ENCODE results near the gene JMJD8. TPM values are rescaled to one million over a fixed set of nuclear protein-coding genes. Genes with fewer than 3 reads are reported as not detected.

The JMJD8 gene
- total RNA-seq, 1 experiment from 2014 or later = 121 TPM

DNA sequence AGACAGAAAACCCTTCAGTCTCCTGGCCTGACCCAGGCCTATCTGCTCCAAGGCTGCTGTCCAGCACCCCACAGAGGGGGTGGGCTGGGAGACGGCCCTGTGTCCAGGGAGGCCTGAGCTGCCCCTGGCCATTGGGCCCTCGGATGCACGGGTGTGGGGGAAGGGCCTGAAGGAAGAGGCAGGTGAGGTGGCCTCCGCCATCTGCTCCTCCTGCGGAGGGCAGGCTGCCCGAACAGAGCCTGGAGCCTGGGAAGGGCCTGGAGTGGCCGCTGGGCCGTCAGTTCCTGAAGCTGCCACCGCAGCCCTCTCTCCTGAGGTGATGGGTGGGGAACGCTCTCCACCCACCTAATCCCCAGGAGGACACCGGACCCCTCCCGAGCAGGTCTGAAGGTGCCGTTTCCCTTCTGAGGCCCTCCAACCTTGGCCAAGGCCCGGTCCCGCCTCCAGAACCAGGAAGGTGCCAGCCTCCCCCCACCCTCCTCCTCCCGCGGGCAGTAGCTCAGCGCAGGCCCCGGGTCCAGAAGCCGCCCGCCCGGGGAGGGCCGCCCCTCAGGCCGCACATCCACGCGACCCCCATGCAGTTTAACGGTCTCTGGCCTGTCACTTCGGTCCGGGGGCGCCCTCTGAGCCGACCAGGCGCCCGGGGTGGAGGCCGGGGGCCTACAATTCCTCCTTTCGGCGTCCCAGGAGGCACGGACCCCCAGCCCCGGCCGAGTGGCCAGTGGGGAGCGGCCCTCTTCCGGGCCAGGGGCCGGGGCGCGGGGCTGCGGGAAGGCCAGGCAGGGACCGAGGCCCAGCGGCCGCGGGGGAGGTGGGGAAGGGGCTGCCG, 20.6 kb upstream of the JMJD8 start (continued):
- TF ChIP-seq, protein P1, sequence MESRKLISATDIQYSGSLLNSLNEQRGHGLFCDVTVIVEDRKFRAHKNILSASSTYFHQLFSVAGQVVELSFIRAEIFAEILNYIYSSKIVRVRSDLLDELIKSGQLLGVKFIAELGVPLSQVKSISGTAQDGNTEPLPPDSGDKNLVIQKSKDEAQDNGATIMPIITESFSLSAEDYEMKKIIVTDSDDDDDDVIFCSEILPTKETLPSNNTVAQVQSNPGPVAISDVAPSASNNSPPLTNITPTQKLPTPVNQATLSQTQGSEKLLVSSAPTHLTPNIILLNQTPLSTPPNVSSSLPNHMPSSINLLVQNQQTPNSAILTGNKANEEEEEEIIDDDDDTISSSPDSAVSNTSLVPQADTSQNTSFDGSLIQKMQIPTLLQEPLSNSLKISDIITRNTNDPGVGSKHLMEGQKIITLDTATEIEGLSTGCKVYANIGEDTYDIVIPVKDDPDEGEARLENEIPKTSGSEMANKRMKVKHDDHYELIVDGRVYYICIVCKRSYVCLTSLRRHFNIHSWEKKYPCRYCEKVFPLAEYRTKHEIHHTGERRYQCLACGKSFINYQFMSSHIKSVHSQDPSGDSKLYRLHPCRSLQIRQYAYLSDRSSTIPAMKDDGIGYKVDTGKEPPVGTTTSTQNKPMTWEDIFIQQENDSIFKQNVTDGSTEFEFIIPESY (IDR thresholded peaks at IDR 0.05; ENCODE audit: extremely low read depth, insufficient replicate concordance, low read length) = no peak
- no peak for TF ChIP-seq EZH2phosphoT487 (IDR thresholded peaks at IDR 0.05; ENCODE audit: borderline replicate concordance)
- no peak for TF ChIP-seq ELF1 (IDR thresholded peaks at IDR 0.05; ENCODE audit: borderline replicate concordance, low read depth)
- TF ChIP-seq SRF (IDR thresholded peaks at IDR 0.05; ENCODE audit: low read depth) = no peak
- TF ChIP-seq SIN3A (IDR thresholded peaks at IDR 0.05; ENCODE audit: low read depth) = no peak
- TF ChIP-seq, protein P2, sequence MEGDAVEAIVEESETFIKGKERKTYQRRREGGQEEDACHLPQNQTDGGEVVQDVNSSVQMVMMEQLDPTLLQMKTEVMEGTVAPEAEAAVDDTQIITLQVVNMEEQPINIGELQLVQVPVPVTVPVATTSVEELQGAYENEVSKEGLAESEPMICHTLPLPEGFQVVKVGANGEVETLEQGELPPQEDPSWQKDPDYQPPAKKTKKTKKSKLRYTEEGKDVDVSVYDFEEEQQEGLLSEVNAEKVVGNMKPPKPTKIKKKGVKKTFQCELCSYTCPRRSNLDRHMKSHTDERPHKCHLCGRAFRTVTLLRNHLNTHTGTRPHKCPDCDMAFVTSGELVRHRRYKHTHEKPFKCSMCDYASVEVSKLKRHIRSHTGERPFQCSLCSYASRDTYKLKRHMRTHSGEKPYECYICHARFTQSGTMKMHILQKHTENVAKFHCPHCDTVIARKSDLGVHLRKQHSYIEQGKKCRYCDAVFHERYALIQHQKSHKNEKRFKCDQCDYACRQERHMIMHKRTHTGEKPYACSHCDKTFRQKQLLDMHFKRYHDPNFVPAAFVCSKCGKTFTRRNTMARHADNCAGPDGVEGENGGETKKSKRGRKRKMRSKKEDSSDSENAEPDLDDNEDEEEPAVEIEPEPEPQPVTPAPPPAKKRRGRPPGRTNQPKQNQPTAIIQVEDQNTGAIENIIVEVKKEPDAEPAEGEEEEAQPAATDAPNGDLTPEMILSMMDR (IDR thresholded peaks at IDR 0.05 in 2 of 3, conservative IDR thresholded peaks at IDR 0.05 in 1 of 3; ENCODE audit: borderline replicate concordance in 1 of 3, insufficient read depth in 1 of 3, low read depth in 2 of 3, low read length in 2 of 3) = no peak
- TF ChIP-seq POLR2AphosphoS5 (IDR thresholded peaks at IDR 0.05; ENCODE audit: low read depth, low read length) = 0 out of 2 replicates have a peak, but pooled peaks have one; percentile 11
- TF ChIP-seq ZFX (IDR thresholded peaks at IDR 0.05) = peak; percentile 78

DNA sequence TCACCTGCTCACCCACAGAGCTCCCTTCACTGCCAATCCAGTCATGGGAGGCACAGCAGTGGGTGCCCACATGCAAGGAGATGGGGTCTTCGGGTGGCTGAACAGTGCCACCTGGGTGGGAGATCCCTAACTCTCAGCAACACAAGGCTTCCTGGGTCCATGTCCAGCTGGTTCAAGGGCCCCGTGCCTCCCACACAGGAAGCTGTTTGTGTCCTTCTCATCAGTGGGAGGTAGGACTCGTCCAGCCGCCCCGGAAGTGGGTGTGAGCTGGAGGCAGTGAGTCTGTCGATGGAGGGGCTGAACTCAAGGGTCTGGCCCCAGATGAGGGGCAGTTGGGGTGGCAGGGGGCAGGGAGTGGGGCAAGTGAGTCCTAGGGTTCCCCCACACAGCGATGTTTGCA, 19.9 kb upstream of the JMJD8 start:
- H3K4me1 ChIP-seq (ENCODE audit: control insufficient read depth in 1 of 2, insufficient read depth in 2 of 2, low read length in 2 of 2) = peaks cover 0 to 21% of the 10 kb centered on the region in 2 experiments; a peak in 3 of 4 replicates
- POLR2A ChIA-PET = no interaction called here
- BruUV-seq (replicated peaks) = no TSS peak
- TF ChIP-seq, protein P3, sequence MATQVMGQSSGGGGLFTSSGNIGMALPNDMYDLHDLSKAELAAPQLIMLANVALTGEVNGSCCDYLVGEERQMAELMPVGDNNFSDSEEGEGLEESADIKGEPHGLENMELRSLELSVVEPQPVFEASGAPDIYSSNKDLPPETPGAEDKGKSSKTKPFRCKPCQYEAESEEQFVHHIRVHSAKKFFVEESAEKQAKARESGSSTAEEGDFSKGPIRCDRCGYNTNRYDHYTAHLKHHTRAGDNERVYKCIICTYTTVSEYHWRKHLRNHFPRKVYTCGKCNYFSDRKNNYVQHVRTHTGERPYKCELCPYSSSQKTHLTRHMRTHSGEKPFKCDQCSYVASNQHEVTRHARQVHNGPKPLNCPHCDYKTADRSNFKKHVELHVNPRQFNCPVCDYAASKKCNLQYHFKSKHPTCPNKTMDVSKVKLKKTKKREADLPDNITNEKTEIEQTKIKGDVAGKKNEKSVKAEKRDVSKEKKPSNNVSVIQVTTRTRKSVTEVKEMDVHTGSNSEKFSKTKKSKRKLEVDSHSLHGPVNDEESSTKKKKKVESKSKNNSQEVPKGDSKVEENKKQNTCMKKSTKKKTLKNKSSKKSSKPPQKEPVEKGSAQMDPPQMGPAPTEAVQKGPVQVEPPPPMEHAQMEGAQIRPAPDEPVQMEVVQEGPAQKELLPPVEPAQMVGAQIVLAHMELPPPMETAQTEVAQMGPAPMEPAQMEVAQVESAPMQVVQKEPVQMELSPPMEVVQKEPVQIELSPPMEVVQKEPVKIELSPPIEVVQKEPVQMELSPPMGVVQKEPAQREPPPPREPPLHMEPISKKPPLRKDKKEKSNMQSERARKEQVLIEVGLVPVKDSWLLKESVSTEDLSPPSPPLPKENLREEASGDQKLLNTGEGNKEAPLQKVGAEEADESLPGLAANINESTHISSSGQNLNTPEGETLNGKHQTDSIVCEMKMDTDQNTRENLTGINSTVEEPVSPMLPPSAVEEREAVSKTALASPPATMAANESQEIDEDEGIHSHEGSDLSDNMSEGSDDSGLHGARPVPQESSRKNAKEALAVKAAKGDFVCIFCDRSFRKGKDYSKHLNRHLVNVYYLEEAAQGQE (IDR thresholded peaks at IDR 0.05; ENCODE audit: low read depth) = no peak
- TF ChIP-seq RAD21 (IDR thresholded peaks at IDR 0.05; ENCODE audit: low read depth) (no peak), CBX3 (IDR thresholded peaks at IDR 0.05; ENCODE audit: low read depth) (no peak), EGR1 (IDR thresholded peaks at IDR 0.05; ENCODE audit: low read depth) (no peak), JUND (IDR thresholded peaks at IDR 0.05) (no peak), FOSL1 (IDR thresholded peaks at IDR 0.05; ENCODE audit: low read depth) (no peak), SIN3A (IDR thresholded peaks at IDR 0.05; ENCODE audit: low read depth) (no peak), EZH2phosphoT487 (IDR thresholded peaks at IDR 0.05; ENCODE audit: borderline replicate concordance) (no peak)
- TF ChIP-seq, protein P1 (IDR thresholded peaks at IDR 0.05; ENCODE audit: extremely low read depth, insufficient replicate concordance, low read length) = no peak

More for the DNA sequence above, 19.9 kb upstream of the JMJD8 start:
- H4K20me1 ChIP-seq (ENCODE audit: insufficient read depth) = no peaks in the 10 kb centered on the region
- peak overlapping the region; percentile 77 to 92 for H3K4me3 ChIP-seq (replicated peaks in 1 of 2; ENCODE audit: low read depth in 1 of 2, low read length in 2 of 2)
- no peaks in the 10 kb centered on the region; a peak in 2 of 4 replicates for H3K36me3 ChIP-seq (ENCODE audit: control insufficient read depth in 1 of 2, insufficient read depth in 2 of 2, low read length in 2 of 2)
- H3K9ac ChIP-seq (ENCODE audit: low read length) = peak overlapping the region; percentile 91
- no peaks in the 10 kb centered on the region for H3K27me3 ChIP-seq (ENCODE audit: insufficient read depth, low read length)
- no peaks in the 10 kb centered on the region for H3K9me2 ChIP-seq (ENCODE audit: insufficient read depth)
- intact Hi-C loops (cut with micrococcal nuclease) = no loop called here
- peaks cover 38% of the 10 kb centered on the region for H3K79me2 ChIP-seq (ENCODE audit: insufficient read depth, low read length)
- CTCF ChIA-PET = interaction anchor here (1.2 kb wide), 1 partner anchor 16 kb away, joined by 3 read pairs; no protein-coding TSS in a partner anchor
- RAD21 ChIA-PET (ENCODE audit: low non-redundant PET in 1 of 2, low total read pairs in 2 of 2, uncharacterized antibody in 2 of 2, unreplicated experiment in 2 of 2) = no interaction called here
- ATAC-seq = no peak
- peak overlapping the region; percentile 97 for H3K4me2 ChIP-seq (ENCODE audit: low read length)
- H3K9me3 ChIP-seq (ENCODE audit: control insufficient read depth in 1 of 2, insufficient read depth in 1 of 2, low read depth in 1 of 2, low read length in 2 of 2) = no peaks in the 10 kb centered on the region
- H3K27ac ChIP-seq (ENCODE audit: low read depth, low read length) = peak overlapping the region; percentile 87
- H2AFZ ChIP-seq (ENCODE audit: low read depth, low read length, poor library complexity, severe bottlenecking) = no peak overlapping the region
- DNase-seq (ENCODE audit: low read depth, low spot score) = no peak

All from HCT116 (cell line).